ENCODE results near the gene EIPR1. TPM values are rescaled to one million over a fixed set of nuclear protein-coding genes. Genes with fewer than 3 reads are reported as not detected.

EIPR1 gene
- total and polyA plus RNA-seq, 2 experiments from 2014 or later: 17.4 to 46.3 TPM

- Mint-ChIP-seq H3K4me1 (peaks cover 25% of the 10 kb centered on the region), H3K9me3 (peaks cover 29% of the 10 kb centered on the region), H3K4me3 (peak overlapping the region; percentile 51), H3K27me3 (ENCODE audit: insufficient read depth, low read depth, poor library complexity) (peaks cover 12% of the 10 kb centered on the region), H3K27ac (no peak overlapping the region), H3K36me3 (ENCODE audit: low read depth) (peaks cover 59% of the 10 kb centered on the region)
- ATAC-seq (peak; percentile 85), DNase-seq (ENCODE audit: low spot score) (peak; percentile 26)
- Histone ChIP-seq H3K36me3 (ENCODE audit: insufficient read depth) (peaks cover 19% of the 10 kb centered on the region; the same call in 1 of the 2 replicates), H3K4me1 (ENCODE audit: insufficient read depth) (peaks cover 7% of the 10 kb centered on the region), H3F3A (replicated peaks; ENCODE audit: low read depth) (no peaks in the 10 kb centered on the region), H3K27me3 (ENCODE audit: insufficient read depth) (no peaks in the 10 kb centered on the region), H3K9me2 (ENCODE audit: insufficient read depth) (no peaks in the 10 kb centered on the region), H4K20me1 (replicated peaks; ENCODE audit: insufficient read depth) (peaks cover 11% of the 10 kb centered on the region), H3K79me2 (replicated peaks; ENCODE audit: insufficient read depth) (peaks cover 27% of the 10 kb centered on the region), H3K27ac (ENCODE audit: low read depth) (no peak overlapping the region), H3K4me3 (no peak overlapping the region), H3K4me2 (no peak overlapping the region; the same call in 1 of the 2 replicates), H2AFZ (no peak overlapping the region)
- TF ChIP-seq ZNF114 (CRISPR knock-in tag; IDR thresholded peaks at IDR 0.05) (no peak), CREB1 (CRISPR knock-in tag; IDR thresholded peaks at IDR 0.05; ENCODE audit: low read depth) (no peak), ETS1 (IDR thresholded peaks at IDR 0.05) (no peak), POLR2AphosphoS5 (IDR thresholded peaks at IDR 0.05; ENCODE audit: low read depth) (no peak), REST (IDR thresholded peaks at IDR 0.05; ENCODE audit: unreplicated experiment) (no peak), ZNF331 (CRISPR knock-in tag; IDR thresholded peaks at IDR 0.05; ENCODE audit: low read depth) (no peak), NANOG (IDR thresholded peaks at IDR 0.05; ENCODE audit: borderline replicate concordance) (no peak), JUNB (IDR thresholded peaks at IDR 0.05; ENCODE audit: unreplicated experiment) (no peak), EZH2 (IDR thresholded peaks at IDR 0.05; ENCODE audit: low read depth, unreplicated experiment) (no peak), ZNF462 (CRISPR knock-in tag; IDR thresholded peaks at IDR 0.05) (no peak), STAT1 (IDR thresholded peaks at IDR 0.05; ENCODE audit: unreplicated experiment) (no peak), CTCF (conservative IDR thresholded peaks at IDR 0.05; ENCODE audit: low read depth in 2 of 2) (no peak)
Measured at GRCh38 chr2:3399829-3400228, 22.2 kb upstream of the EIPR1 start.
